SK-N-SH (cell line): ENCODE results near the gene C4A. TPM values are rescaled to one million over a fixed set of nuclear protein-coding genes. Genes with fewer than 3 reads are reported as not detected.

Source experiments
- CTCF ChIA-PET: fragments of 300-600, 350-600 bp; formaldehyde crosslinking; extraction: SDS; loops from one replicate; lab custom pipeline; 2021; lab: Yijun Ruan, JAX
- POLR2A ChIA-PET: fragments of 350-600 bp; sonication (Branson Sonifier 250); formaldehyde crosslinking; extraction: SDS; loops from one replicate; lab custom pipeline; 2020; ENCODE audit warnings: antibody characterized with exemption, inconsistent platforms; lab: Yijun Ruan, JAX
- DNase-seq: peaks from one replicate; pipeline ENCODE4 v3.0.0; 2012
- H2AFZ ChIP-seq: fragments of 200-600 bp; sonication (generic); 2 replicates; pipeline ENCODE4 v1.8.1; 2016; ENCODE audit warnings: antibody characterized with exemption, mild to moderate bottlenecking, low read depth
- H3F3A ChIP-seq: fragments of 200-600 bp; sonication (generic); replicated peaks from 2 replicates; pipeline ENCODE3; 2016; ENCODE audit warnings: antibody characterized with exemption, mild to moderate bottlenecking; ENCODE audit not compliant: insufficient read depth
- H3K27ac ChIP-seq, 2 experiments: fragments of 200-500 bp in 1 of 2; fragments of 200-600 bp in 1 of 2; sonication (Bioruptor generic) in 1 of 2; sonication (generic), shearing (Covaris generic) in 1 of 2; 2 replicates each; pipeline versions ENCODE4 v1.5.1 to v1.6.1; 2014 to 2016; ENCODE audit warnings: low read depth in 2 of 2, inconsistent platforms in 1 of 2, low read length in 1 of 2, mild to moderate bottlenecking in 1 of 2, mixed read lengths in 1 of 2
- H3K27me3 ChIP-seq: fragments of 200-600 bp; sonication (generic), shearing (Covaris generic); 2 replicates; pipeline ENCODE4 v1.6.1; 2016; ENCODE audit warnings: mixed run types; ENCODE audit not compliant: insufficient read depth
- H3K36me3 ChIP-seq, 2 experiments: fragments of 200-500 bp in 1 of 2; fragments of 200-600 bp in 1 of 2; sonication (Bioruptor generic) in 1 of 2; sonication (generic) in 1 of 2; replicated peaks in 1 of 2; 2 replicates each; pipeline versions ENCODE3 to v1.5.1; 2014 to 2016; ENCODE audit warnings: low read length in 1 of 2, mild to moderate bottlenecking in 1 of 2; ENCODE audit not compliant: insufficient read depth in 2 of 2, control insufficient read depth in 1 of 2
- H3K4me1 ChIP-seq, 2 experiments: fragments of 200-500 bp in 1 of 2; fragments of 200-600 bp in 1 of 2; sonication (Bioruptor generic) in 1 of 2; sonication (generic), shearing (Covaris generic) in 1 of 2; 2 replicates each; pipeline versions ENCODE4 v1.5.1 to v1.6.1; 2014 to 2016; ENCODE audit warnings: low read depth in 1 of 2, low read length in 1 of 2, mixed run types in 1 of 2; ENCODE audit not compliant: insufficient read depth in 2 of 2, control insufficient read depth in 1 of 2
- H3K4me2 ChIP-seq: fragments of 200-600 bp; sonication (generic), shearing (Covaris generic); 2 replicates; pipeline ENCODE4 v1.6.1; 2017; ENCODE audit warnings: mixed run types
- H3K4me3 ChIP-seq, 2 experiments: fragments of 200-500 bp in 1 of 2; fragments of 200-600 bp in 1 of 2; sonication (Bioruptor generic) in 1 of 2; sonication (generic), shearing (Covaris generic) in 1 of 2; 2 replicates each; pipeline versions ENCODE4 v1.5.1 to v1.8.1; 2014 to 2016; ENCODE audit warnings: low read depth in 2 of 2, inconsistent platforms in 1 of 2, low read length in 1 of 2, mild to moderate bottlenecking in 1 of 2, mixed read lengths in 1 of 2, moderate library complexity in 1 of 2
- H3K79me2 ChIP-seq: fragments of 200-600 bp; sonication (generic); 2 replicates; pipeline ENCODE4 v1.8.1; 2017; ENCODE audit warnings: mild to moderate bottlenecking; ENCODE audit not compliant: insufficient read depth
- H3K9ac ChIP-seq: fragments of 200-600 bp; sonication (generic); 2 replicates; pipeline ENCODE4 v1.6.1; 2017; ENCODE audit warnings: mixed run types
- H3K9me2 ChIP-seq: fragments of 200-600 bp; sonication (generic); 2 replicates; pipeline ENCODE4 v1.6.1; 2017; ENCODE audit warnings: mixed run types
- H3K9me3 ChIP-seq: fragments of 200-600 bp; sonication (generic); 2 replicates; pipeline ENCODE4 v1.6.1; 2017; ENCODE audit warnings: mixed run types, mild to moderate bottlenecking, moderate library complexity
- H4K20me1 ChIP-seq: fragments of 200-600 bp; sonication (generic); 2 replicates; pipeline ENCODE4 v1.6.1; 2017; ENCODE audit warnings: mild to moderate bottlenecking, mixed run types; ENCODE audit not compliant: insufficient read depth
- EP300 ChIP-seq, 2 experiments: IDR thresholded peaks; 2 replicates each; pipeline versions ENCODE4 v1.4.0 to v1.6.1; 2012; ENCODE audit warnings: borderline replicate concordance in 1 of 2, low read depth in 1 of 2, low read length in 1 of 2
- FOSL2 ChIP-seq: IDR thresholded peaks from 2 replicates; pipeline ENCODE4 v1.4.0; 2012; ENCODE audit warnings: low read depth, mild to moderate bottlenecking, moderate library complexity, borderline replicate concordance
- GATA2 ChIP-seq: sonication (generic); formaldehyde crosslinking; IDR thresholded peaks from 2 replicates; pipeline ENCODE4 v1.5.0; 2020; ENCODE audit warnings: mild to moderate bottlenecking, missing genetic modification reagents
- IRF3 ChIP-seq: fragments of 150-350 bp; IDR thresholded peaks from 2 replicates; pipeline ENCODE4 v1.6.1; 2016; ENCODE audit warnings: mild to moderate bottlenecking, low read depth, low read length
- PBX3 ChIP-seq: IDR thresholded peaks from 2 replicates; pipeline ENCODE4; 2012
- RAD21 ChIP-seq: IDR thresholded peaks from 2 replicates; pipeline ENCODE4 v1.6.1; 2012; ENCODE audit warnings: mild to moderate bottlenecking, low read length
- REST ChIP-seq: IDR thresholded peaks from 2 replicates; pipeline ENCODE4 v1.6.1; 2012; ENCODE audit warnings: mild to moderate bottlenecking, low read depth, low read length, moderate library complexity
- RXRA ChIP-seq: IDR thresholded peaks from 2 replicates; pipeline ENCODE4 v1.4.0; 2012; ENCODE audit warnings: low read depth, mild to moderate bottlenecking, borderline replicate concordance
- USF2 ChIP-seq: fragments of 150-350 bp; IDR thresholded peaks from 2 replicates; pipeline ENCODE4 v1.6.1; 2017; ENCODE audit warnings: antibody characterized with exemption, low read length, low read depth, borderline replicate concordance
- ZBTB33 ChIP-seq: IDR thresholded peaks from 2 replicates; pipeline ENCODE4 v1.4.0; 2012; ENCODE audit warnings: low read depth, borderline replicate concordance
- WGBS: methylation state at CpG from one replicate; pipeline ENCODE4 v1.1.6; 2017; ENCODE audit warnings: low lambda C conversion rate; 5-methylcytosine and 5-hydroxymethylcytosine counted together
- polyA plus RNA-seq, 3 experiments: library from polyadenylated mRNA; depleted of rRNA; stranded (reverse); fragments of >200 nt; gene quantifications; 2 replicates each; pipeline ENCODE4 v1.2.3, GENCODE V29; 2012

Gene C4A
- polyA plus RNA-seq, 1 of the 3 experiments (the other 2 are of a cell fraction), result 11.4 TPM

GRCh38 chr6:31970604-31971271 lies 11.1 kb upstream of the C4A start:
- Histone ChIP-seq H3K79me2 (peaks cover 47% of the 10 kb centered on the region), H3K9me3 (no peaks in the 10 kb centered on the region), H3K4me1 (peaks cover 5 to 26% of the 10 kb centered on the region in 2 experiments; a peak in 3 of 4 replicates), H2AFZ (no peak overlapping the region), H3K4me2 (peak overlapping the region; percentile 99)
- DNase-seq, result peak; percentile 44
- POLR2A ChIA-PET, result interaction anchor here (1.2 to 3.8 kb wide), 4 partner anchors 9 to 18 kb away, joined by 4 to 20 read pairs (median 10); partner anchors contain the start of genes NELFE and SKIC2
- CTCF ChIA-PET, result interaction anchor here (0.8 to 5.2 kb wide), 4 partner anchors 11 to 53 kb away, joined by 3 to 29 read pairs (median 14); partner anchors contain the start of genes NELFE and SKIC2
- 0 out of 2 replicates have a peak, but pooled peaks have one; percentile 6 for TF ChIP-seq PBX3
- TF ChIP-seq REST, result no peak
- TF ChIP-seq, all 33 proteins: peak for 1
- Histone ChIP-seq H3K36me3 (peaks cover 11 to 45% of the 10 kb centered on the region in 2 experiments), H4K20me1 (no peaks in the 10 kb centered on the region), H3K9ac (peak overlapping the region; percentile 95), H3K27ac (peak overlapping the region; percentile 95 to 97), H3K9me2 (no peaks in the 10 kb centered on the region), H3F3A (peaks cover 10% of the 10 kb centered on the region), H3K4me3 (peak overlapping the region; percentile 91 to 94), H3K27me3 (no peaks in the 10 kb centered on the region)
- WGBS, result 6% methylated on average over 2 of the region's 18 CpGs

GRCh38 chr6:31971279-31971992 lies 10.4 kb upstream of the C4A start:
- peak overlapping the region; percentile 95 for H3K9ac ChIP-seq
- no peaks in the 10 kb centered on the region for H3K27me3 ChIP-seq
- H3F3A ChIP-seq, result peaks cover 10% of the 10 kb centered on the region
- peaks cover 5 to 26% of the 10 kb centered on the region in 2 experiments; a peak in 3 of 4 replicates for H3K4me1 ChIP-seq
- no peaks in the 10 kb centered on the region for H4K20me1 ChIP-seq
- peaks cover 47% of the 10 kb centered on the region for H3K79me2 ChIP-seq
- 5% methylated on average over 23 of the region's 29 CpGs for WGBS
- TF ChIP-seq RAD21 (no peak), EP300 (IDR thresholded peaks at IDR 0.05; ENCODE audit: borderline replicate concordance in 1 of 2, low read depth in 1 of 2, low read length in 1 of 2) (no peak), IRF3 (no peak), RXRA (no peak), GATA2 (no peak), ZBTB33 (no peak), FOSL2 (no peak), USF2 (no peak)
- H3K9me3 ChIP-seq, result no peaks in the 10 kb centered on the region
- peak overlapping the region; percentile 91 to 94 for H3K4me3 ChIP-seq
- no peak for DNase-seq
- peak overlapping the region; percentile 95 to 97 for H3K27ac ChIP-seq
- H3K36me3 ChIP-seq, result peaks cover 11 to 39% of the 10 kb centered on the region in 2 experiments
- POLR2A ChIA-PET, result interaction anchor here (0.9 to 2.4 kb wide), 7 partner anchors 9 to 1000 kb away, joined by 3 to 14 read pairs (median 4); partner anchors contain the start of genes NELFE, SKIC2 and ZBTB12
- CTCF ChIA-PET, result interaction anchor here (0.7 to 5.2 kb wide), 5 partner anchors 12 to 425 kb away, joined by 3 to 29 read pairs (median 9); partner anchors contain the start of genes ATP6V1G2, NELFE and SKIC2
- H3K4me2 ChIP-seq, result peak overlapping the region; percentile 99
- no peaks in the 10 kb centered on the region for H3K9me2 ChIP-seq
- peak overlapping the region; percentile 82; the same call in 1 of the 2 replicates for H2AFZ ChIP-seq
